Panc1 (cell line): ENCODE measurements around the gene RRAGC. TPM values are rescaled to one million over a fixed set of nuclear protein-coding genes. Genes with fewer than 3 reads are reported as not detected.
"Not testable (repeated sequence)": the region's sequence is repeated elsewhere in the genome, so short reads cannot be mapped to it uniquely, and the experiment has no call there.

Experiments
- ATAC-seq: fragments of 200-7000 bp; cut with Tn5 transposase; 2 replicates; pipeline ENCODE4 v1.9.1; 2020; ENCODE audit warnings: mild to moderate bottlenecking, moderate library complexity
- BruUV-seq: library from RNA; stranded (reverse); fragments of 400-500 nt; replicated peaks from 2 replicates; lab custom pipeline; 2021; lab: Mats Ljungman, UMichigan
- CTCF ChIA-PET: fragments of 300-600 bp; sonication (Branson Sonifier 250); formaldehyde crosslinking; loops from one replicate; lab custom pipeline; 2022; ENCODE audit warnings: antibody characterized with exemption; lab: Charles Lee
- POLR2A ChIA-PET: fragments of 300-600 bp; sonication (Branson Sonifier 250); formaldehyde crosslinking; loops from one replicate; lab custom pipeline; 2022; ENCODE audit warnings: antibody characterized with exemption; lab: Charles Lee
- DNase-seq: peaks from one replicate; pipeline ENCODE4 v3.0.0-alpha.2; 2010; ENCODE audit warnings: low read depth, low spot score
- H3K27ac ChIP-seq: 2 replicates; pipeline ENCODE4 v1.5.1; 2011; ENCODE audit warnings: mild to moderate bottlenecking, low read length, inconsistent platforms
- H3K27me3 ChIP-seq: fragments of 200-500 bp; sonication (Bioruptor generic); 2 replicates; pipeline ENCODE4 v1.6.0; 2014; ENCODE audit warnings: low read length, inconsistent platforms; ENCODE audit not compliant: control insufficient read depth, insufficient read depth
- H3K36me3 ChIP-seq: fragments of 200-500 bp; sonication (Bioruptor generic); 2 replicates; pipeline ENCODE4 v1.5.1; 2014; ENCODE audit warnings: inconsistent platforms, mild to moderate bottlenecking, low read length, moderate library complexity; ENCODE audit not compliant: control insufficient read depth, insufficient read depth
- H3K4me1 ChIP-seq: 2 replicates; pipeline ENCODE4 v1.5.1; 2011; ENCODE audit warnings: inconsistent platforms, mild to moderate bottlenecking, low read length, moderate library complexity; ENCODE audit not compliant: control insufficient read depth, insufficient read depth
- H3K4me3 ChIP-seq, 2 experiments: 2 replicates each; pipeline ENCODE4 v1.5.1; 2011 to 2012; ENCODE audit warnings: low read depth in 2 of 2, low read length in 2 of 2, mild to moderate bottlenecking in 2 of 2, inconsistent platforms in 1 of 2, moderate library complexity in 1 of 2
- H3K9me3 ChIP-seq: fragments of 200-500 bp; sonication (Bioruptor generic); 2 replicates; pipeline ENCODE4 v1.5.1; 2014; ENCODE audit warnings: low read depth, mild to moderate bottlenecking, inconsistent platforms, low read length, moderate library complexity; ENCODE audit not compliant: control insufficient read depth, insufficient read depth
- CTCF ChIP-seq: fragments of 450-650 bp; IDR thresholded peaks from 2 replicates; pipeline ENCODE4 v1.5.1; 2017; ENCODE audit warnings: mild to moderate bottlenecking
- POLR2AphosphoS5 ChIP-seq: IDR thresholded peaks from 2 replicates; pipeline ENCODE4 v1.6.1; 2012; ENCODE audit warnings: mild to moderate bottlenecking, low read depth, low read length, moderate library complexity
- REST ChIP-seq, 2 experiments: IDR thresholded peaks; 2 replicates each; pipeline ENCODE4 v1.6.1; 2011 to 2012; ENCODE audit warnings: low read depth in 2 of 2, control low read depth in 1 of 2, low read length in 1 of 2, mild to moderate bottlenecking in 1 of 2, moderate library complexity in 1 of 2; ENCODE audit not compliant: insufficient read depth in 1 of 2
- SIN3A ChIP-seq: IDR thresholded peaks from 2 replicates; pipeline ENCODE4 v1.6.1; 2012; ENCODE audit warnings: low read depth, mild to moderate bottlenecking, low read length, moderate library complexity, borderline replicate concordance; ENCODE audit not compliant: insufficient read depth
- TCF7L2 ChIP-seq: IDR thresholded peaks from 2 replicates; pipeline ENCODE4 v1.6.1; 2011; ENCODE audit warnings: mild to moderate bottlenecking, low read depth, low read length, inconsistent platforms
- in situ Hi-C: cut with HindIII; loops from 2 replicates; pipeline ENCODE4 v1.10.0; 2016; ENCODE audit warnings: low sequenced_read_pairs, low pct_unique_long_range_greater_than_20kb
- intact Hi-C: fragments of 100-400 bp; cut with micrococcal nuclease; formaldehyde crosslinking; loops from one replicate; pipeline ENCODE4 v1.10.0; 2022; ENCODE audit not compliant: unreplicated experiment
- total RNA-seq: library from RNA; stranded (reverse); gene quantifications from one replicate; pipeline ENCODE4 v1.2.1, GENCODE V29; 2021; ENCODE audit not compliant: unreplicated experiment

RRAGC gene
- total RNA-seq, 1 experiment from 2014 or later = 44.3 TPM

- ATAC-seq = no peak
- ChIA-PET POLR2A (interaction anchor here (0.6 kb wide), 1 partner anchor 23 kb away, joined by 5 read pairs; no protein-coding TSS in a partner anchor), CTCF (no interaction called here)
- BruUV-seq = no TSS peak
- TF ChIP-seq SIN3A (no peak), POLR2AphosphoS5 (no peak), CTCF (no peak), TCF7L2 (no peak), REST (IDR thresholded peaks at IDR 0.05; ENCODE audit: insufficient read depth in 1 of 2, low read depth in 2 of 2, low read length in 1 of 2) (no peak)
- intact Hi-C loops (no loop called here), in situ Hi-C loops (no loop called here)
- DNase-seq = no peak
- Histone ChIP-seq H3K4me3 (no peak overlapping the region), H3K36me3 (peaks cover 23% of the 10 kb centered on the region), H3K4me1 (no peaks in the 10 kb centered on the region), H3K27ac (no peak overlapping the region), H3K9me3 (no peaks in the 10 kb centered on the region), H3K27me3 (no peaks in the 10 kb centered on the region)
These were observed 11.5 kb downstream of the RRAGC start for GRCh38 chr1:38848071-38848470.

- ChIA-PET POLR2A (no interaction called here), CTCF (no interaction called here)
- Histone ChIP-seq H3K4me3 (no peak overlapping the region), H3K27ac (no peak overlapping the region), H3K9me3 (no peaks in the 10 kb centered on the region), H3K4me1 (no peaks in the 10 kb centered on the region), H3K36me3 (peaks cover 8% of the 10 kb centered on the region), H3K27me3 (no peaks in the 10 kb centered on the region)
- intact Hi-C loops (no loop called here), in situ Hi-C loops (no loop called here)
- DNase-seq (no peak), ATAC-seq (no peak)
- BruUV-seq = no TSS peak
- TF ChIP-seq TCF7L2 (no peak), SIN3A (no peak), REST (IDR thresholded peaks at IDR 0.05; ENCODE audit: insufficient read depth in 1 of 2, low read depth in 2 of 2, low read length in 1 of 2) (no peak), POLR2AphosphoS5 (no peak), CTCF (no peak)
These were observed 13.4 kb downstream of the RRAGC start for GRCh38 chr1:38846210-38846609.

- H3K9me3 ChIP-seq, H3K27me3 ChIP-seq, H3K4me1 ChIP-seq, in situ Hi-C loops, ATAC-seq, H3K4me3 ChIP-seq, DNase-seq, CTCF ChIA-PET, BruUV-seq, POLR2A ChIA-PET, H3K27ac ChIP-seq, intact Hi-C loops: not testable (repeated sequence)
- H3K36me3 ChIP-seq = peaks cover 12% of the 10 kb centered on the region
These were observed 14.5 kb downstream of the RRAGC start for GRCh38 chr1:38845088-38845487.
